ENCODE results near the gene RTP5.
"Not testable (repeated sequence)": the region's sequence is repeated elsewhere in the genome, so short reads cannot be mapped to it uniquely, and the experiment has no call there.

Gene RTP5

DNA sequence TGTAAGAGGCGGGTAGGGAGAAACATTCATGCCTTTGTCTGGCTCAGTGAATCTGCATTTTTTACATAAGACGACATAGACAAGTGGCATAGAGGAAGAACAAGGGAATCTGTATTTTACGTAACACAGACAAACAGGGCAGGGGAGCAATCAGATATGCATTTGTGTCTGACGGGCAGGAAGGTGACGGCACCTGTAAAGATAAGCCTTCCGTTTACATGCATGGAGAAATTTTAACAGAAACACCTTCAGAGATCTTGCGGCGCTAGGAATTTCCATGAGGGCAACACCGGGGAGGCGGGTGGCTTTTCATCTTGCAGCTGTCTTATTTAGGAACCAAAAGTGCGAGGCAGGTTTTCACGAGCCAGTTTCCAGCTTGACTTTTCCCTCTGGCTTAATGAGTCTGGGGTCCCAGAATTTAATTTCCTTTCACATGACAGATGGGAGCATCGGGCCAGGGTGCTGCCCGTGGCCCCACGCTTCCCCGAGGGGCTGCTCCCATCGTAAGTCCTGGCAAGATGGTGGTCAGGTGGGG, 42.6 kb downstream of the RTP5 start:
- H3K27me3 ChIP-seq (replicated peaks; ENCODE audit: control insufficient read depth, insufficient read depth, low read length, poor library complexity, severe bottlenecking), result no peaks in the 10 kb centered on the region
- no peak overlapping the region for H3K27ac ChIP-seq (ENCODE audit: insufficient read depth, low read length, poor library complexity, severe bottlenecking)
- DNase-seq, result no peak
- H3K4me1 ChIP-seq (ENCODE audit: control insufficient read depth, insufficient read depth, low read length, poor library complexity, severe bottlenecking), result no peaks in the 10 kb centered on the region
- no peak overlapping the region for H3K4me3 ChIP-seq (ENCODE audit: insufficient read depth, low read depth, low read length, poor library complexity, severe bottlenecking)
- no peaks in the 10 kb centered on the region for H3K9me3 ChIP-seq (ENCODE audit: control insufficient read depth, low read length)
- H3K36me3 ChIP-seq (ENCODE audit: control insufficient read depth, insufficient read depth, low read length), result peaks cover 6% of the 10 kb centered on the region

GRCh38 chr2:241913703-241914102, 44.2 kb downstream of the RTP5 start:
- no peaks in the 10 kb centered on the region for H3K9me3 ChIP-seq (ENCODE audit: control insufficient read depth, low read length)
- DNase-seq, result no peak
- H3K4me3 ChIP-seq (ENCODE audit: insufficient read depth, low read depth, low read length, poor library complexity, severe bottlenecking), result no peak overlapping the region

DNA sequence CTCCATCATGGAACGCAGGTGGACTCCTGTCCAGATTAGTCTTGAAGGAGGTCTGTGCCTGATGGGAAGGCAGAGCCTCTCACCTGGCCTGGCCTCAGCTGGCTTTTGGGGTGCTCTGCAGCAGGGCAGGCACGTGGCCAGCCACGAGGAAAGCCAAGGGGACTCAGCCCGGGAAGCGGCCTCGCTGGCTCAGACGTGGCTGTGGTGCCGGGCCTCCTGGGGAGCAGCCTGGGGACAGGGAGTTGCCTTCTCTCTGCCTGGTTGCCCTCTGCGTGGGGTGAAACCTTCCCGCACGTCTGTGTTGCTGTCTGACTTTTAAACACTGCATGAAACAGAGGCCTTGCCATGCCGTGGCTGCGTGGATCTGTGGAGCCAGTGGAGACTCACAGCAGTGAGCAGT, 45.0 kb downstream of the RTP5 start:
- Histone ChIP-seq H3K4me1 (ENCODE audit: control insufficient read depth, insufficient read depth, low read length, poor library complexity, severe bottlenecking) (no peaks in the 10 kb centered on the region), H3K4me3 (ENCODE audit: insufficient read depth, low read depth, low read length, poor library complexity, severe bottlenecking) (no peak overlapping the region), H3K9me3 (ENCODE audit: control insufficient read depth, low read length) (no peaks in the 10 kb centered on the region), H3K36me3 (ENCODE audit: control insufficient read depth, insufficient read depth, low read length) (peaks cover 6% of the 10 kb centered on the region), H3K27ac (ENCODE audit: insufficient read depth, low read length, poor library complexity, severe bottlenecking) (no peak overlapping the region), H3K27me3 (replicated peaks; ENCODE audit: control insufficient read depth, insufficient read depth, low read length, poor library complexity, severe bottlenecking) (no peaks in the 10 kb centered on the region)
- no peak for DNase-seq

More at GRCh38 chr2:241913703-241914102, 44.2 kb downstream of the RTP5 start:
- Histone ChIP-seq H3K36me3 (ENCODE audit: control insufficient read depth, insufficient read depth, low read length) (peaks cover 6% of the 10 kb centered on the region), H3K27me3 (replicated peaks; ENCODE audit: control insufficient read depth, insufficient read depth, low read length, poor library complexity, severe bottlenecking) (no peaks in the 10 kb centered on the region), H3K27ac (ENCODE audit: insufficient read depth, low read length, poor library complexity, severe bottlenecking) (no peak overlapping the region), H3K4me1 (ENCODE audit: control insufficient read depth, insufficient read depth, low read length, poor library complexity, severe bottlenecking) (no peaks in the 10 kb centered on the region)

- H3K27me3 ChIP-seq (replicated peaks; ENCODE audit: control insufficient read depth, insufficient read depth, low read length, poor library complexity, severe bottlenecking); H3K36me3 ChIP-seq (ENCODE audit: control insufficient read depth, insufficient read depth, low read length); H3K4me1 ChIP-seq (ENCODE audit: control insufficient read depth, insufficient read depth, low read length, poor library complexity, severe bottlenecking); H3K27ac ChIP-seq (ENCODE audit: insufficient read depth, low read length, poor library complexity, severe bottlenecking); DNase-seq; H3K4me3 ChIP-seq (ENCODE audit: insufficient read depth, low read depth, low read length, poor library complexity, severe bottlenecking); H3K9me3 ChIP-seq (ENCODE audit: control insufficient read depth, low read length): not testable (repeated sequence)
Observed at GRCh38 chr2:241921631-241922030, 52.1 kb downstream of the RTP5 start.

- Histone ChIP-seq H3K4me1 (ENCODE audit: control insufficient read depth, insufficient read depth, low read length, poor library complexity, severe bottlenecking) (no peaks in the 10 kb centered on the region), H3K9me3 (ENCODE audit: control insufficient read depth, low read length) (no peaks in the 10 kb centered on the region), H3K36me3 (ENCODE audit: control insufficient read depth, insufficient read depth, low read length) (no peaks in the 10 kb centered on the region), H3K27me3 (replicated peaks; ENCODE audit: control insufficient read depth, insufficient read depth, low read length, poor library complexity, severe bottlenecking) (no peaks in the 10 kb centered on the region), H3K27ac (ENCODE audit: insufficient read depth, low read length, poor library complexity, severe bottlenecking) (no peak overlapping the region), H3K4me3 (ENCODE audit: insufficient read depth, low read depth, low read length, poor library complexity, severe bottlenecking) (no peak overlapping the region)
- no peak for DNase-seq
Observed at GRCh38 chr2:241922411-241922810, 52.9 kb downstream of the RTP5 start.

DNA sequence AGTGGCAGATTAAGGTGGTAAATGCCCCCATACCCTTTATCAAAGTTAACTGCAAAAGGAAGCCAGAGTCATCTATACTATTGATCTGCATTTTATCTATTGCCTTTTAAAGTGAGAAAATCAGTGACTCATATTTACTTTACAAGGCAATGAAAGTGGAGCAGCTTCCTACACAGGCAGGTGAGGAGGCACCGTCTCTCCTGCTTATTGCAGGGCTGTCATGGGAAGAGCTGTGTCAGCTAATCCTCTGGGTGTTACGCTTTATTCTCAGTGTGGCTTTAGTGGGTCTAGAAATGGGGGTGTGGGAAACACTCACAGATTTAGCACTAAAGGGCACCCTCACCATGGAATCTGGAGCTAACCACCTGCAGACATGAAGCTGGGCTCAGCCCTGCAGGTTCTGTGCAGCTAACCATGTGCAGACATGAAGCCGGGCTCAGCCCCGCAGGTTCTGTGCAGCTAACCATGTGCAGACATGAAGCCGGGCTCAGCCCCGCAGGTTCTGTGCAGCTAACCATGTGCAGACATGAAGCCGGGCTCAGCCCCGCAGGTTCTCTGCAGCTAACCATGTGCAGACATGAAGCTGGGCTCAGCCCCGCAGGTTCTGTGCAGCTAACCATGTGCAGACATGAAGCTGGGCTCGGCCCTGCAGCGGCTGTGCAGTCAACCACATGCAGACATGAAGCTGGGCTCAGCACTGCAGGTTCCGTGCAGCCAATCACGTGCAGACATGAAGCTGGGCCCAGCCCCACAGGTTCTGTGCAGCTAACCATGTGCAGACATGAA, 53.5 kb downstream of the RTP5 start:
- not testable (repeated sequence) for H3K27ac ChIP-seq (ENCODE audit: insufficient read depth, low read length, poor library complexity, severe bottlenecking); H3K4me1 ChIP-seq (ENCODE audit: control insufficient read depth, insufficient read depth, low read length, poor library complexity, severe bottlenecking); DNase-seq; H3K9me3 ChIP-seq (ENCODE audit: control insufficient read depth, low read length); H3K4me3 ChIP-seq (ENCODE audit: insufficient read depth, low read depth, low read length, poor library complexity, severe bottlenecking); H3K27me3 ChIP-seq (replicated peaks; ENCODE audit: control insufficient read depth, insufficient read depth, low read length, poor library complexity, severe bottlenecking); H3K36me3 ChIP-seq (ENCODE audit: control insufficient read depth, insufficient read depth, low read length)
